NCI-H345 treated with DMSO at 0.1 percent for 48 hours (cell line): Measurements from ENCODE around the gene GARIN5A.

Experiments
- DNase-seq: peaks from one replicate; lab custom pipeline; 2025; ENCODE audit not compliant: unreplicated experiment; lab: John Stamatoyannopoulos, UW

The GARIN5A gene

GRCh38 chr19:50509366-50509765 lies 32.7 kb upstream of the GARIN5A start:
- DNase-seq: no peak

DNA sequence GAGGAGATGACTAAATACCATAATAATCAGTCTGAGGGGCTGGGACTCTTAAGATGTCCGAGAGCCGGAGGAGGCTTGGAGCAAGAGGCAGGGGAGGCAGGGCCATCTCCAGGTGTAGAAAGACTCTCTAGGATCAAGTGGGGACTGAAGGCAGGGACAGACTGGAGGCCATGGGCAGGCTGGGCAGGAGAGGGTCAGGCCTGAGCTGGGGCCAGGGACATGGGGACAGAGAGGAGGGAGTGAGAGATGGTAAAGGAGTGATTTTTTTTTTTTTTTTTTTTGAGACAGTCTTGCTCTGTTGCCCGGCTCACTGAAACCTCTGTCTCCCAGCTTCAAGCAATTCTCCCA lies 32.2 kb upstream of the GARIN5A start:
- no peak for DNase-seq

- DNase-seq: no peak
Observed at GRCh38 chr19:50507376-50507775, 30.7 kb upstream of the GARIN5A start.

GRCh38 chr19:50506700-50507099 lies 30.1 kb upstream of the GARIN5A start:
- DNase-seq: no peak

DNA sequence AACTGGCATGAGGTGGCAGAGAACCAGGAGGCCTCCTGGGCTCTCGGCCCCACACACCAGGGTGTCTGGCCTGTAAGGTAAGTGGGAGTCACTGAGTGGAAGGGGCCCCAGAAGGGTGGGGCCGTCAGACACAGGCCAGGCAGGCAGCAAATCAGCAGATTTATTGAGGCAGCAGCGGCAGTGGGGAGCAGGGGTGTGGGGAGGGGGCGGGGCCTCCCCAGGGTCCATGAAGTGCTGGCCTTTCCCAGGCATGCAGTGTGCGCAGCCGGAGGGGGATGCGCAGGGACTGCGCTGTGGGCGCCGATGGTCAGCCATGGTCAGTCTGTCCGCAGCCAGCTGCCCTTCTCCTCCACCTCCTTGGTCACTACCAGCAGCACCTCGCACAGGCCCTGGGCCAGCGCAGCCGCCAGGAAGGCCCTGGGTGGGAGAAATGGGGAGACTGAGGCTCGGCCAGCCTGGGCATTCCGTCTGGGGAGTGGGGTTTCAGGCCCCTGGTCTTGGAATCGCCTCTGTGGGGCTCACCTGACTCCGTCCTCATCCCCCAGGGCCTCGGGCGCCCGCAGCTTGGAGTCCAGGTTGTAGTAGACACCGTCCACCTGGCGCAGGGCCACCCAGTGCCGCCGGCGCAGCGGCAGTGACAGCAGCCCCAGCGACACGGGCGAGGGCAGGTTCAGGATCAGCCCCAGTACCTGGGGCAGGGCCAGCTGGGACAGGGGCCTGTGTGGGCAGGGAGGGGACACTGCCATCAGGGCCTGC lies 29.4 kb upstream of the GARIN5A start:
- DNase-seq: no peak

GRCh38 chr19:50501568-50502475 lies 25.2 kb upstream of the GARIN5A start:
- DNase-seq: no peak

- DNase-seq: no peak
Observed at GRCh38 chr19:50501186-50501567, 24.5 kb upstream of the GARIN5A start.

- DNase-seq: no peak
Observed at GRCh38 chr19:50500753-50501151, 24.1 kb upstream of the GARIN5A start.

GRCh38 chr19:50500060-50500752 lies 23.6 kb upstream of the GARIN5A start:
- no peak for DNase-seq

DNA sequence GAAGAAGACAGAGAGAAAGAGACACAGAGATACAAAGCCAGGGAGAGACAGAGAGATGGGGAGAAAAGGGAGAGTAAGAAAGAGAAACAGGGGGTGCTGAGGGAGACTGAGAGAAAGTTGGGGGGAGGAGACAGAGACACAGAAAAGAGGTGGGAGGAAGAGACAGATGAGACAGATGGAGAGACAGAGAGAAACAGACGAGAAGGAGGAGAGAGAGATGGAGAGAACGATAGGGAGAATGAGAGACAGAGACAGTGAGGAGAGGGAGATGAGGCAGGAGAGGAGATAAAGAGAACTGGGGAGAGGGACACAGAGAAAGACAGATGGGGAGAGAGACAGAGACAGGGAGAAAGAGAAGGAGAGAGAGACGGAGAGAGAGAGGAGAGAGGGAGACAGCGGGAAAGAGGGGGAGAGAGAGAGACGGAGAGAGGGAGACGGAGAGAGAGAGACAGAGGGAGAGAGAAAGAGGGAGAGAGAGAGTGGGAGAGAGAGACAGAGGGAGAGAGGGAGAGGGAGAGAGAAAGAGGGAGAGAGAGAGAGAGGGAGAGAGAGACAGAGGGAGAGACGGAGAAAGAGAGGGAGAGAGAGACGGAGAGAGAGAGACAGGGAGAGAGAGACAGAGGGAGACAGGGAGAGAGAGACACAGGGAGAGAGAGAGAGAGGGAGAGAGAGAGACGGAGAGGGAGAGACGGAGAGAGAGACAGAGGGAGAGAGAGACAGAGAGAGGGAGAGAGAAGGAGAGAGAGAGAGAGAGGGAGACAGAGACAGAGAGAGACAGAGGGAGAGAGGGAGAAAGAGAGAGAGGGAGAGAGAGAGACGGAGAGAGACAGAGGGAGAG lies 21.8 kb upstream of the GARIN5A start:
- no peak for DNase-seq

DNA sequence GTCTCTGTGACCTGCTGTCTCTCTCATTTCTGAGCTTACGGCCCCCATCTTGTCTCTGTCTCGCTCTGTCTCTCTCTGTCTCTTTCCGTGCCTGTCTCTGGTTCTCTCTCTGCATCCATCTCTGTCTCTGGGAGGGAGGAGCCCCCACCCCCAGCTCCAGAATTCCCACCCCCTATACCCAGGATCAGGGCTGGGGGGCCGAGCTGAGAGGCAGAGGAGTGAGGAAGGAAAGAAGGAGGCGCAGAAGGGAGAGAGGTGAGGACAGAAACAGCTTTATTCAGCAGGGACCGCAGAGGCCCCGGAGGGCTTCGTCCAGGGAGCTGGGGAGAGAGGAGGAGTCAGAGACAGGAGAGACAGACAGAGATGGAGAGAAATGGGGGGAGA lies 20.4 kb upstream of the GARIN5A start:
- DNase-seq: no peak

DNA sequence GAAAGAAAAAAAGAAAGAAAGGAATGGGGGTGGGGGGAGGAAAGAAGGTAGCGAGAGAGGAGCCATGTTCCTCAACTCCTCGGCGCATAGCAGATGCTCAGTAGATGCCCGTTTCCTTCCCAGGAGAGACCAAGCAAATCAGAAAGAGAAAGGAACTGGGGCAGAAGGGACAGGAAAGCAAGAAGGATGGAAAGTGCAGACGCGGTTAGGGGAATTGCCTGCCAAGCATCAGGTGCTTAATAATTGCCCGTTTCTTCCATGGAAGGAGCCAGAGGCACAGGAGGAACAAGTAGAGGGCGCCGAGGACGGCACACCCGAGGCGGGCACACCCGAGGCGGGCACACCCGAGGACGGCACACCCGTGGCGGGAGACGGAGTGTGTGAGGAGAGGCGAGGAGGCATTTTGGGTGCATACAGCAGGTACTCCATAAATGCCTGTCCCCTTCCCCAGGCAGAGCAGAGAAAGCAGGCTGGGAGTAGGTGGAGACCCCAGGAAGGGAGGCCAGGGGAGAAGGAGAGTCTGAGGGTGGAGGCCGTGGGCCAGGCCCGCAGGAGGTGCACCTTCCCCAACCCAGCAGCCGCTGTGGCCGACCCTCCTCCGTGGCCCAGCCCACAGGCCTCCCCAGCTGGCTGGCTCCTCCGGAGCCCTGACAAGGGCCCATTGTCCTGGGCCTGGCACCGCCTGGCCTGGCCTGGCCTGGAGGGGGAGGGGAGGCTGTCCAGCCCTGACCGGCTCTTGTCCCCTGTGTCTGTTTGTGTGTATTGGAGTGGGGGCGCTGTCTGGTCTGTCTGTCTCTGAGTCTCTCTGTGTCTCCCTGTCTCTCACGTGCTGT lies 19.8 kb upstream of the GARIN5A start:
- DNase-seq: no peak

GRCh38 chr19:50495020-50495531 lies 18.4 kb upstream of the GARIN5A start:
- DNase-seq: no peak

- no peak for DNase-seq
Observed at GRCh38 chr19:50494186-50495019, 17.8 kb upstream of the GARIN5A start.

GRCh38 chr19:50493171-50493570 lies 16.5 kb upstream of the GARIN5A start:
- DNase-seq: no peak

DNA sequence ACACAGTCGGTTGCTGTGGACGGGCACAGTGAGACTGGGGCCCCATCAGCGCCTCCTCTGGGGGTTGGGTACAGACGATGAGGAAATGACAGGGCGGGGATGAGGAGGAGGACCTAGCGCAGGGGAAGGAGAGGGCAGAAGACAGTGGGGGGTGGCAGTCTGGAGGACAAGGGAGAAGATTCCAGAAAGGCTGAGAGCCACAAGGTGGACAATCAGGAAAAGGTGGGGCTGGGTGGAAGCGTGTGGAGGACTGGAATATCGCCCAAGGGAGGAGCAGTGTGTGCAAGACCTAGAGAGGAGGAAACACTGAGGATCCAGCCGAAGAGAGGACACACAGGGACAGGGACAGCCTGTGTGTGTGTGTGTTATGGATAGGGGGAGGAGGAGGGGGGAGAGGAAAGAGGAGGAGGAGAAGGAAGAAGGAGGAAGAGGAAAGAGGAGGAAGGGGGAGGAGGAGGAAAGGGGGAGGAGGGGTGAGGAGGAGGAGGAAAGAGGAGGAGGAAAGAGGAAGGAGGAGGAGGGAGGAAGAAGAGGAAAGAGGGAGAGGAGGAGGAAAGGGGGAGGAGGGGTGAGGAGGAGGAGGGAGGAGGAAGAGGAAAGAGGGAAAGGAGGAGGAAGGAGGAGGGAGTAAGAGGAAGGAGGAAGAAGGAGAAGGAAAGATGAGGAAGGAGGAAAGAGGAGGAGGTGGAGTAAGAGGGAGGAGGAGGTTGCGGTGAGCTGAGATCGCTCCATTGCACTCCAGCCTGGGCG lies 15.8 kb upstream of the GARIN5A start:
- no peak for DNase-seq

DNA sequence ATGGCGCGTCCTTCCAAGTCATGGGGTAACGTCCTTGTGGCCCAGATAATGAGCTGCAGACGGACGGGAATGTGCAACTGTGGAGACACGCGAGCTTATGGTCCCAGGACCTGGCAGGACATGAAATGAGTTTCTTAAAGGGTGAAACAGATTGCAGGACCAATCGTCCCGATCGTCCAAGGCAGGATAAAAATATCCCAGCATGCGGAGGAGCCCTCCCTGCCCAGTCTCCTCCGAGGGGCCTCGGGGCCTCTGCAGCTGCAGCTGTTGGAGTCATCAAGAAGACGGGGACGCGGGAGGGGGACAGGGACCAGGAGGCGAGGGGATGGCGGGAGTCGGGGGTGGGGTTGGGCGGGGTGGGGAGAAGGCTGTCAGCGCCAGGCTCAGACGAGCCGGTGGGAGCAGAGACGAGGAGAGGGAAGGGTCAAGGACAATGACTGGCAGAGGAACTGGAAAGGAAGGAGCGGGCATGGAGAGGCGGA lies 14.4 kb upstream of the GARIN5A start:
- no peak for DNase-seq

DNA sequence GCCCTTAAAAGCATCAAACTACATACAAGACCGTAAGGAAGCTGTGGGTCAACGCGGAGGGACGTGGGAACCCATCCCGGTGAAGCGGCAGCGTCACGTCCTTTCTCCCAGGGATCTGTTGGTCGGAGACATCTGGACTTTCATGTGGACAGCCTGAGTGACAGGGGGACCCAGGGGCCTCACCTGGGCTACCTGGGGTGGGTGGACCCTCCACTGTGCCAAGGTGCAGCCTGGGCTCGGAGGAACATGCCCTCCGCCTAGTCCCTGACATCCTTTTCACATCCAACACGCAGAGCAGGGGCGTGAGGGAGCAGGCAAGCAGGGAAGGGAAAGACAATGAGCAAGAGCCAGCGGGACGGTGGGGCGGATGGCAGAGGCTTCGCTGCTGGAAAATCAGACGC lies 13.8 kb upstream of the GARIN5A start:
- no peak for DNase-seq
